Endothelial cell (in vitro differentiated cells): Measurements from ENCODE around the gene EXOC2. TPM values are rescaled to one million over a fixed set of nuclear protein-coding genes. Genes with fewer than 3 reads are reported as not detected.

Experiments used
- DNase-seq: peaks from one replicate; pipeline ENCODE4 v3.0.0; 2021; ENCODE audit warnings: low spot score
- H3K27ac Mint-ChIP-seq: one replicate; pipeline ENCODE4 v1.8.0; 2021; ENCODE audit warnings: mixed read lengths, inconsistent platforms; ENCODE audit not compliant: unreplicated experiment
- H3K27me3 Mint-ChIP-seq: one replicate; pipeline ENCODE4 v1.8.0; 2021; ENCODE audit warnings: mild to moderate bottlenecking, moderate library complexity, mixed read lengths, inconsistent platforms; ENCODE audit not compliant: unreplicated experiment
- H3K36me3 Mint-ChIP-seq: one replicate; pipeline ENCODE4 v1.8.0; 2021; ENCODE audit warnings: mild to moderate bottlenecking, low read depth, mixed read lengths, inconsistent platforms; ENCODE audit not compliant: unreplicated experiment
- H3K4me1 Mint-ChIP-seq: one replicate; pipeline ENCODE4 v1.8.0; 2021; ENCODE audit warnings: mild to moderate bottlenecking, mixed read lengths, inconsistent platforms; ENCODE audit not compliant: unreplicated experiment
- H3K4me3 Mint-ChIP-seq: one replicate; pipeline ENCODE4 v1.8.0; 2021; ENCODE audit warnings: mild to moderate bottlenecking, mixed read lengths, inconsistent platforms; ENCODE audit not compliant: unreplicated experiment
- H3K9me3 Mint-ChIP-seq: one replicate; pipeline ENCODE4 v1.8.0; 2021; ENCODE audit warnings: mixed read lengths, inconsistent platforms; ENCODE audit not compliant: unreplicated experiment
- CTCF ChIP-seq: fragments of 200-600 bp; sonication (generic); IDR thresholded peaks from one replicate; pipeline ENCODE4 v1.5.0; 2021; ENCODE audit warnings: antibody characterized with exemption; ENCODE audit not compliant: unreplicated experiment
- total RNA-seq: library from RNA; stranded (reverse); fragmentation: NEBNext Ultra II Directional; extraction: Animal tissue kit (Norgen Biotek cat#: 25700); gene quantifications from one replicate; pipeline ENCODE4 v1.2.1, GENCODE V29; 2021; ENCODE audit not compliant: unreplicated experiment

EXOC2 gene
- total RNA-seq, 1 donor from 2014 or later = 34.6 TPM

GRCh38 chr6:589090-589489 is 103.8 kb downstream of the EXOC2 start:
- no peak overlapping the region for H3K27ac Mint-ChIP-seq
- no peak for DNase-seq
- no peaks in the 10 kb centered on the region for H3K9me3 Mint-ChIP-seq
- peaks cover 6% of the 10 kb centered on the region for H3K27me3 Mint-ChIP-seq
- H3K4me1 Mint-ChIP-seq = peaks cover 19% of the 10 kb centered on the region
- H3K4me3 Mint-ChIP-seq = peak overlapping the region; percentile 3
- H3K36me3 Mint-ChIP-seq = peaks cover 16% of the 10 kb centered on the region
- no peak for TF ChIP-seq CTCF

GRCh38 chr6:586553-586952 is 106.4 kb downstream of the EXOC2 start:
- peaks cover 29% of the 10 kb centered on the region for H3K4me1 Mint-ChIP-seq
- H3K36me3 Mint-ChIP-seq = peaks cover 16% of the 10 kb centered on the region
- DNase-seq = no peak
- peaks cover 4% of the 10 kb centered on the region for H3K27me3 Mint-ChIP-seq
- TF ChIP-seq CTCF = no peak
- no peaks in the 10 kb centered on the region for H3K9me3 Mint-ChIP-seq
- H3K27ac Mint-ChIP-seq = no peak overlapping the region
- no peak overlapping the region for H3K4me3 Mint-ChIP-seq

- no peak for TF ChIP-seq CTCF
- Mint-ChIP-seq H3K4me1 (peaks cover 25% of the 10 kb centered on the region), H3K27me3 (no peaks in the 10 kb centered on the region), H3K9me3 (no peaks in the 10 kb centered on the region), H3K4me3 (no peak overlapping the region), H3K27ac (no peak overlapping the region), H3K36me3 (no peaks in the 10 kb centered on the region)
- no peak for DNase-seq
These were observed 109.3 kb downstream of the EXOC2 start for GRCh38 chr6:583635-584034.

DNA sequence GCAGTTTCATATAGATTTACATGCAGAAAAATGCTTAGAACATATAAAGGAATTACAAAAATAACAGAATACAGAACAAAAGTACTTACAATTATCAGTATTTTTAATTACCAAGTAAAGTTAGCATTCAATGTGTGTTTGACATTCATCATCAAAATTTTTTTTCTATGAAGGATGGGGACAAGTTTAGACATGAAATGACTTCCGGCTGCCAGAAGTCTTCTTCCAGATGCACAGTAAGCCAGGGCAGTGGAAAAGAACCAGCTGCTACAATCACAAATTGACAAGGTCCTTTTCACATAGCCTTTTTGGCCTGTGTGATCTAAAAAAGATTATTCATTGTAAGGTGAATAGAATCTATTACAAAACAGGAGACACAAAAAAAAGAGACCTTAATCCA is 109.8 kb downstream of the EXOC2 start:
- H3K4me1 Mint-ChIP-seq = peaks cover 25% of the 10 kb centered on the region
- no peak overlapping the region for H3K4me3 Mint-ChIP-seq
- no peak for TF ChIP-seq CTCF
- H3K9me3 Mint-ChIP-seq = no peaks in the 10 kb centered on the region
- H3K27me3 Mint-ChIP-seq = no peaks in the 10 kb centered on the region
- no peak overlapping the region for H3K27ac Mint-ChIP-seq
- no peaks in the 10 kb centered on the region for H3K36me3 Mint-ChIP-seq
- no peak for DNase-seq

GRCh38 chr6:582370-582769 is 110.6 kb downstream of the EXOC2 start:
- Mint-ChIP-seq H3K4me1 (peaks cover 25% of the 10 kb centered on the region), H3K4me3 (no peak overlapping the region), H3K27ac (no peak overlapping the region), H3K9me3 (no peaks in the 10 kb centered on the region), H3K36me3 (no peaks in the 10 kb centered on the region), H3K27me3 (no peaks in the 10 kb centered on the region)
- no peak for TF ChIP-seq CTCF
- peak; percentile 55 for DNase-seq
